ENCODE measurements around the gene OCA2.
"Not testable (repeated sequence)": the region's sequence is repeated elsewhere in the genome, so short reads cannot be mapped to it uniquely, and the experiment has no call there.

Gene OCA2

GRCh38 chr15:28098766-28099554 lies at the start of gene OCA2:
Gene OCA2 (minus strand): TSS chr15:28099315. CDS start chr15:28081874, 17,441 bp downstream.
- DNase-seq: no peak
- Histone ChIP-seq H3K27me3 (replicated peaks) (peaks cover 32% of the 10 kb centered on the region), H3K27ac (no peak within 1 kb of the TSS), H3K36me3 (replicated peaks) (no peaks in the 10 kb centered on the region), H3K4me3 (ENCODE audit: low read depth, low read length) (peak within 1 kb of the TSS; percentile 26)
- peak; percentile 54 for TF ChIP-seq CTCF (IDR thresholded peaks at IDR 0.05; ENCODE audit: low read depth, low read length, missing control alignments)
- in situ Hi-C loops (cut with HindIII; ENCODE audit: low pct_ligation_motif_present, low sequenced_read_pairs): no loop called here

- H3K27ac ChIP-seq: no peak overlapping the region
- TF ChIP-seq CTCF (IDR thresholded peaks at IDR 0.05; ENCODE audit: low read depth, low read length, missing control alignments): no peak
Measured at GRCh38 chr15:28147801-28148200, 48.7 kb upstream of the OCA2 start.

GRCh38 chr15:28145419-28145818 lies 46.3 kb upstream of the OCA2 start:
- peaks cover 24% of the 10 kb centered on the region for H3K36me3 ChIP-seq (replicated peaks)
- H3K27ac ChIP-seq; H3K4me3 ChIP-seq (ENCODE audit: low read depth, low read length); in situ Hi-C loops (cut with HindIII; ENCODE audit: low pct_ligation_motif_present, low sequenced_read_pairs); DNase-seq; H3K27me3 ChIP-seq (replicated peaks): not testable (repeated sequence)

More at GRCh38 chr15:28147801-28148200, 48.7 kb upstream of the OCA2 start:
- Histone ChIP-seq H3K27me3 (replicated peaks) (no peaks in the 10 kb centered on the region), H3K36me3 (replicated peaks) (peaks cover 18% of the 10 kb centered on the region), H3K4me3 (ENCODE audit: low read depth, low read length) (no peak overlapping the region)
- in situ Hi-C loops (cut with HindIII; ENCODE audit: low pct_ligation_motif_present, low sequenced_read_pairs): no loop called here
- DNase-seq: peak; percentile 18

GRCh38 chr15:28140062-28140461 lies 40.9 kb upstream of the OCA2 start:
- Histone ChIP-seq H3K4me3 (ENCODE audit: low read depth, low read length) (no peak overlapping the region), H3K27ac (no peak overlapping the region), H3K36me3 (replicated peaks) (peaks cover 24% of the 10 kb centered on the region), H3K27me3 (replicated peaks) (no peaks in the 10 kb centered on the region)
- TF ChIP-seq CTCF (IDR thresholded peaks at IDR 0.05; ENCODE audit: low read depth, low read length, missing control alignments): no peak
- in situ Hi-C loops (cut with HindIII; ENCODE audit: low pct_ligation_motif_present, low sequenced_read_pairs): no loop called here
- DNase-seq: no peak

GRCh38 chr15:28137408-28138039 lies 38.4 kb upstream of the OCA2 start:
- H3K4me3 ChIP-seq (ENCODE audit: low read depth, low read length); DNase-seq; H3K27me3 ChIP-seq (replicated peaks); in situ Hi-C loops (cut with HindIII; ENCODE audit: low pct_ligation_motif_present, low sequenced_read_pairs); H3K27ac ChIP-seq: not testable (repeated sequence)
- H3K36me3 ChIP-seq (replicated peaks): peaks cover 13% of the 10 kb centered on the region

GRCh38 chr15:28136236-28136904 lies 37.3 kb upstream of the OCA2 start:
- H3K27me3 ChIP-seq (replicated peaks); H3K4me3 ChIP-seq (ENCODE audit: low read depth, low read length); in situ Hi-C loops (cut with HindIII; ENCODE audit: low pct_ligation_motif_present, low sequenced_read_pairs); DNase-seq; H3K27ac ChIP-seq: not testable (repeated sequence)
- H3K36me3 ChIP-seq (replicated peaks): peaks cover 20% of the 10 kb centered on the region

GRCh38 chr15:28133281-28133680 lies 34.2 kb upstream of the OCA2 start:
- no peaks in the 10 kb centered on the region for H3K27me3 ChIP-seq (replicated peaks)
- peak overlapping the region; percentile 40 for H3K27ac ChIP-seq
- in situ Hi-C loops (cut with HindIII; ENCODE audit: low pct_ligation_motif_present, low sequenced_read_pairs): no loop called here
- H3K36me3 ChIP-seq (replicated peaks): peaks cover 20% of the 10 kb centered on the region
- TF ChIP-seq CTCF (IDR thresholded peaks at IDR 0.05; ENCODE audit: low read depth, low read length, missing control alignments): no peak
- DNase-seq: no peak
- no peak overlapping the region for H3K4me3 ChIP-seq (ENCODE audit: low read depth, low read length)
